Germinal center (tissue), 1 donor: ENCODE results near the gene SIRT3.
A peak's percentile ranks its signal among the peaks of the same experiment; 100 is the strongest.

Experiments used
- DNase-seq: peaks from one replicate; pipeline ENCODE4 v3.0.0; 2012; ENCODE audit warnings: mixed read lengths, low spot score

Gene SIRT3

DNA sequence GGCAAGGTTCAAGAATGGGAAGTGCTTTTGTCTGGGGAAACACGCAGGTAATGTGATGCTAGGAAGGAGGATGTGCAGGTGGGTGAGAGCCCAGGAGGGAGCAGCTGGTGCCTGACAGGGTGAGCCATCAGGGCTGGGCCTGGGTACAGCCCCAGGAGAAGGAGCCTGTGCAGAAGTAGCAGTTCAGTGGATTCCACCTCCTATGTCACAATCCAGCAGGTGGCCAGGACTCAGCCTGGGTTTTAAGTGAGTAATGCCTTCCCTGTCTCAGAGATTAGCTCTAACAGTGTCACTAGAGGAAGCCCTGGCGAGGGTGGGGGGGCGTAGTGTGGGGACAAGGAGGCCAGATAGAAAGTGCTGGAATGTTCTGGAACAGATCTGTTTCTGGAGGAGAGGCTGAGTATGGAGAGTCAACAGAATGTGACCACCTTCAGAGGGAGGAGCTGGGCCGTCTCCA lies 20.5 kb downstream of the SIRT3 start:
- no peak for DNase-seq

DNA sequence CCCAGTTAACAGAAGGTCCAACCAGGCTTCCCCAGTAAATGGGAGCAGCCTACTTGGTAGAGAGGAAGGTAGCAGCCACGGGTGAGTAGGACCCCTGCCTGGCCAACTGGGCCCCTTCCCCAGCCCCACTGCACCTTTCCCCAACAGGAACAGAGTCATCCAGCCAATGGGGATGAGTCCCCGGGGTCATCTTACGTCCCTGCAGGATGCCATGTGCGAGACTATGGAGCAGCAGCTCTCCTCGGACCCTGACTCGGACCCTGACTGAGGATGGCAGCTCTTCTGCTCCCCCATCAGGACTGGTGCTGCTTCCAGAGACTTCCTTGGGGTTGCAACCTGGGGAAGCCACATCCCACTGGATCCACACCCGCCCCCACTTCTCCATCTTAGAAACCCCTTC lies 22.1 kb downstream of the SIRT3 start:
- no peak for DNase-seq

DNA sequence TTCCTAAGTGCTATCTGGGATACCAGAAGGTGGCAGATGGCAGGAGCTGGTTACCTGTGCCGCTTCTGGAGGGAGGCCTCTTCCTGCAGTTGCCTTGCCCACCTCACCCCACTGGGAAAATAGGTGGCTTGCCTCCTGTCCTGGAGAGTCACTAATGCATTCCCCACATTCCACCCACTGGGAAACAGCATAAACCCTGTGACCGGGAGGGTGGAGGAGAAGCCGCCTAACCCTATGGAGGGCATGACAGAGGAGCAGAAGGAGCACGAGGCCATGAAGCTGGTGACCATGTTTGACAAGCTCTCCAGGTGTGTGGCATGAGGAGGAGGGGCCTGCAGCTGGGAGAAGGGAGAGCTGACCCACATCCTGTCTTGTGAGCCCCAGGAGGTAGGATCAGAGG lies 23.0 kb downstream of the SIRT3 start:
- no peak for DNase-seq

DNA sequence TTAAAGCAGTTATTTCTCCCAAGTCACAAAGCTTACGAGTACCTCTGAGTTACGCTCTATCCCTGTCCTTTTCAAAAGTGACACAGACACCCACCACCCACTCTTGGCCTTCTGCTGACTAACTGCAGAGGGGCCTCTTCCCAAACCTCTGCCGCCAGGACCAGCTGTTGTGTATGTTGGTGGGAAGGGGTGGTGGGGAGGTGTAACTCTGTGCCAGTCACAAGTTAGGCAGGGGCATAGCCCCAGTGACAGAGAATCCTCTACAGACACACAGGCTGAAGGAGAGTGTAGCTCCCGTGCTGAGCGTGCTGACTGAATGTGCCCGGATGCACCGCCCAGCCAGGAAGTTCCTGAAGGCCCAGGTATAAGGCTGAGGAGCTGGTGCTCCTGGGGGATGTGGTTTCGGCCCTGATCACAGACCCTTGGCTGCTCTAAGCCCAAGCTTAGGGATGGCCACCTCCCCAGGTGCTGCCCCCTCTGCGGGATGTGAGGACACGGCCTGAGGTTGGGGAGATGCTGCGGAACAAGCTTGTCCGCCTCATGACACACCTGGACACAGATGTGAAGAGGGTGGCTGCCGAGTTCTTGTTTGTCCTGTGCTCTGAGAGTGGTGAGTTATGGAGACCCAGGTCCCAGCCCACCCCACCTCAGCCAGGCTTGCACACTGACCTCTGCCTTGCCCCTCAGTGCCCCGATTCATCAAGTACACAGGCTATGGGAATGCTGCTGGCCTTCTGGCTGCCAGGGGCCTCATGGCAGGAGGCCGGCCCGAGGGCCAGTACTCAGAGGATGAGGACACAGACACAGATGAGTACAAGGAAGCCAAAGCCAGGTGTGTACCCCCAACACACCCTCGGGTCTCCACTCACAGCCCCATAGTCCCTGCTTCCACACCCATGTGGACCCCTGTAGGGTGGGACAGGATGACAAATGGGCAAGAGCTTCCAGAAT lies 23.7 kb downstream of the SIRT3 start:
- DNase-seq, result no peak

DNA sequence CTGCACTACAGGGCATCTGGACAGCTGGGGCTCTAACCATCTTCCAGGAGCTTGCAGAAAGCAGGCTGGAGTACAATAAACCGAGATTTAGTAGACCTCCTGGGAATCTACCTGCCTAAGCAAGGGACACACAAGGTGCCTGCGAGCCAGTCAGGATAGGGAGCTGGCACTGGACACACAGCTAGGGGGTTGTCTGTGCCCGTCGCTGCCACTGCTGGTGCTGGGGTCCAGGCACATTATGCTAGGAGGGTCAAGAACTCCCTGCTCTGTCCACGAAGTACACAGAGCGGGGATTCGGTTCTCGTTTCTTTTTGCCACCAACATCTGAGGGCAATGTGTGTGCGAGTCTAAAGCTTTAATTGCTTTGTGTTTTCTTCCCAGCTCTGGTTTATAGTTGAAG lies 24.4 kb downstream of the SIRT3 start:
- no peak for DNase-seq

DNA sequence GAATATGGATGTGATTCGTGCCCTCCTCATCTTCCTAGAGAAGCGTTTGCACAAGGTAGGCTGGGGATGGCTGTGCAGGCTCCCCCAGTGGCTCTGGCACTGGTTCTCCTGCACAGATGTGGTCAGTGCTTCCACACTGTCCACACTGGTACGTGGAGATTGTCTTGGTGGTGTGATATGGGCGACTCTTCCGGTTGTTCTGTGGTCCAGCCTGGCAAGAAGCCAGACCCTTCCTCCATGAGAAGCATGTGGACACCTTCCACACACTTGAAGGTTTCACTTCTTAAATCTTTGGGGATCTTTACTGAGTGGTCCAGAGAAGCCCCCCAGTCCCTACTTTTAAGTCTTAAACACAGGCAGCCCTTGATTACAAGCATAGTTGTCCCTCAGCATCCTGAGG lies 24.8 kb downstream of the SIRT3 start:
- DNase-seq, result no peak

DNA sequence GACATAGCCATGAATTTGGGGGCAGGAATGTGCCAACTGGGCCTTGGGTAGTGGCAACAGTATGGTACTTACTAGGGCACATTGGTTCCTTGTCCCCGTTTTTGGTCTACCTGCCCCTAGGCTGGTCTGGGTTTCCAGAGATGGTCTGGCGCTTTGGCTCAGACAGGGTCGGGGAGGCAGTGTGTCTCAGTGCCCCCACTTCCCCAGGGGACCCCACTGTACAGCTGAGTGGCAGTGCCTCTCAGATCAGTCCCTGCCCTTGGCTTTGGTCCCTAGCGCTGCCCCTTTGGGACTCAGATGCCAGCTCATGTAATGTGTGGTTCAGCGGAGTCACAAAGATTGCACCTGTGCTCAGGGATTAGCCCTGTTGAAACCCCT lies 25.4 kb downstream of the SIRT3 start:
- DNase-seq, result no peak

DNA sequence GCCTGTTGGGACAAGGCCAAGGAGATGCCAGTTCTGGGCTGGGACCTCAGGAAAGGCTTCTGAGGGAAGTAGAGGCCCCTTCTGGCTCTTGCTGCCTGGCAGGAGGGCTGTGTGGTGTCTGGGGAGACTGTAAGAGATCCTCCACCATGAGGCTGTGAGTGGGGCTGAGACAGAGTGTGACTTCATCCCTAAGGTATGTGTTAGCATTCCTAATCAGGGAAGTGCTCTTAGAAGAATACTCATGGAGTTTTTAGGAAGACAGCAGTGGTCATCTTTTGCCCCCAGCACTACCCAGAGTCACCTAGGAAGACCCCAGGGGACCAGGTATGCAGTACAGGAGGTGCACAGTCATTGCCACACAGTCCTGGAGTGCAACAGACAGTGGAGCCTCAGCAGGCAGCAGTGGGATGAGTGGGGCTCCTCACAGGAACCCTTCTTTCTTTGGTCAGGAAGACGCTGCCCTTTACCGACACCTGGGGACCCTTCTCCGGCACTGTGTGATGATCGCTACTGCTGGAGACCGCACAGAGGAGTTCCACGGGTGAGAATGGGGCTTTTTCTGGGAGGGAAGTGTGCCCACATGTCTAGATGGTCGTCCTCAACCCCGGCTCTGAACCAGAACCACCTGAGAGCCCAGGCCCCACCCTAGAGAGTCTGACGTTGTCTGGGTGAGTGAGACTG lies 25.9 kb downstream of the SIRT3 start:
- DNase-seq, result no peak

DNA sequence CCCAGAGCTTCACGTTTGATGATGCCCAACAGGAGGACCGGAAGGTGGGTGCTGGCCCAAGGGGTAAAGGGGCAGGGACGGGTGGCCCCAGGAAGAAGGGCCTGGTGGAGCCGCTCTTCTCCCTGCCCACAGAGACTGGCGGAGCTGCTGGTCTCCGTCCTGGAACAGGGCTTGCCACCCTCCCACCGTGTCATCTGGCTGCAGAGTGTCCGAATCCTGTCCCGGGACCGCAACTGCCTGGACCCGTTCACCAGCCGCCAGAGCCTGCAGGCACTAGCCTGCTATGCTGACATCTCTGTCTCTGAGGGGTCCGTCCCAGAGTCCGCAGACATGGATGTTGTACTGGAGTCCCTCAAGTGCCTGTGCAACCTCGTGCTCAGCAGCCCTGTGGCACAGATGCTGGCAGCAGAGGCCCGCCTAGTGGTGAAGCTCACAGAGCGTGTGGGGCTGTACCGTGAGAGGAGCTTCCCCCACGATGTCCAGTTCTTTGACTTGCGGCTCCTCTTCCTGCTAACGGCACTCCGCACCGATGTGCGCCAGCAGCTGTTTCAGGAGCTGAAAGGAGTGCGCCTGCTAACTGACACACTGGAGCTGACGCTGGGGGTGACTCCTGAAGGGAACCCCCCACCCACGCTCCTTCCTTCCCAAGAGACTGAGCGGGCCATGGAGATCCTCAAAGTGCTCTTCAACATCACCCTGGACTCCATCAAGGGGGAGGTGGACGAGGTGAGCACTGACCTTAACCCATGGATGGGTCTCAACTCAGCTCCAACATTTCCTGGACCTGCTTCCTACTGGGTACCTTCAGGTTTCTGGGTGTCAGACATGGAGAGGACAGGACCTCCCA lies 26.6 kb downstream of the SIRT3 start:
- DNase-seq, result no peak

DNA sequence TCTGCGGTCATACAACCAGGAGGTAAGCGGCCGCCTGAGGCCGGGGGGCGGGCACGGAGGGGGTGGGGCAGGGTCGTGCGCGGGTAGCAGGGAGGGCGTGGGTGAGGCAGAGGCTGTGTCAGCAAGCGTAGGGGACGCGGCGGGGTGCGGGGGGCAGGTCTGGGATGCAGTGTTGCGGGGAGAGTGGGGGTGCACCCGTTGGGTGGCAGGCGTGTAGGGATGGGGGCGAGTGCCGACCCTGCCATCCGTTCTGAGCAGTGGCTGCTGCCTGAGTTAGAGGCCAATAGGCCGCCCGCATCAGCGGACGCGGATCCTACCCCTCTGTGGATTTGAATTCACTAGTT lies 27.3 kb downstream of the SIRT3 start:
- DNase-seq, result no peak

DNA sequence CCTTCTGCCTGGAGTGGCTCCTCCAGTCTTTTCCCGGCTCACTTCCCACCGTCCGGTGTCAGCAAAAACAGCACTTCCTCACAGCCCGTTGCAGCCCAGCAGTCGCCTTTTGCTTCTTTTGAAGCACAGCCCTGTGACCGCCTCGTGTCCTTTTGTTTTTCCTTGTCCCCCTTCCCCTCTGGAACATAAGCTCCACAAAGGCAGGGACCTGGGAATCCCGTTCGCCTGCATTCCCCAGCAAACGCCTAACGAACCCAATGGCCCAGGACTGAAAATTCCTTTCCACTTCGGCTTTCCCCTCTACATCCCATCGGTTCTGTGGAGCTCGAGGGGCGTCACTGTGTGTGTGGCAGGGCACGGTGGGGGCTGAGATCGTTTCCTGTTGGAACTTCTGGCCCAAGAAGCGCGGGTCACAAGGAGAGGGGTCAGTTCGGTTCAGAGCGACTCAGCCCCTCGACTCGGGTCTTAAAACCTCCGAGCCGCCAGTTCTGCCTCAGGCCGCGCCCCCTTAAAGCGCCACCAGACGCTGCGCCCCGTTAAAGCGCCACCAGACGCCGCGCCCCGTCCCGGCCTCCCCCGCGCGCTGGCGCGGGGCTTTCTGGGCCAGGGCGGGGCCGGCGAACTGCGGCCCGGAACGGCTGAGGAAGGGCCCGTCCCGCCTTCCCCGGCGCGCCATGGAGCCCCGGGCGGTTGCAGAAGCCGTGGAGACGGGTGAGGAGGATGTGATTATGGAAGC lies 27.8 kb downstream of the SIRT3 start:
- peak; percentile 90 for DNase-seq

DNA sequence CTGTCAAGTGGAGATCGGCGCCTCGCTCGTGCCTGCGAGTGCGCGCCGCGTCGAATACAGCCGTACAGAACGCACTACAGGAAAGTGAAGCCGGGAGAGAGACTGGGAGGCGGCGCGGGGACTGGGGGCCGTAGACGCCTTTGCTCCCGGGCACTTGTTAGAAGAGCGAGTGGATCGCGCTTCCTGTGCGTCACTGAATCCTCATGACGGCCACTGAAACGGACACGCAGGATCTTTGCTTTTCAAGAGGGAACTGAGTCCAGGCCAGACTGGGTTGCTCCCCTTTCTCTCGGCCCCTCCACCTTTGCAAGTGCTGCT lies 28.3 kb downstream of the SIRT3 start:
- DNase-seq, result no peak

DNA sequence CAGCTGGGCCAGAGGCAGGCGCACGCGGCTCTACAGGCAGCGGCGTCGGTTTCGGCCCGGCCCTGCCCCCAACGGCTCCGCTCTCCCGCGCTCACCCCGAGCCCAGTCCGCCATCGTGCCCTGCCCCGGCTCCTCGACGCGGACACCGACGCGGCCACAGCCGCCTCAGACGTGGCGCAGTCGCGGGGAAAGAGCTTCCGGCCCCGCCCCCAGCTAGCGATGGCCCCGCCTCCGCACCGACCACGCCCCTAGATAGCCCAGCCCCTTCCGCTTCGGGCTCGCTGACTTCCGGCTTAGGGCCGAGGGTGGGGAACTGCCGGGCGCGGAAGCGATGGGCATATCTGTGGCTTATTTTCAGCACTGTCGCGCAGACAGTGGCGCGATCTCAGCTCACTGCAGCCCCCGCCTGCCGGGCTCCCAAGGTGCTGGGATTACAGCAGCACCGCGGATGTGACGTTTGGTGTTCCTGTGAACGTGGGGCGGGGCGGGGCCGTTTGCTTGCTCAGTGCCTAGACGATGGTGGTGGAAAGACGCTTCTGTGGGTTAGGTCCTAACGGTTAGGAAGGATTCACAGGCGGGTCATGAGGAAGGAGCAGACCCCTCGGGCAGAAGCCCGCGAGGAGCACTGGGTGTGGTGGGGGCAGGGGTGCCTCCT lies 28.8 kb downstream of the SIRT3 start, which contains the start of the genes BET1L and RIC8A:
BET1L (minus strand) TSS at position 192 of the 655 bp plus-strand sequence; CDS start at position 114, 78 bp downstream.
RIC8A (plus strand) TSS at position 501 of the 655 bp plus-strand sequence. CDS start 1,147 bp downstream, outside the sequence.
- peak; percentile 97 for DNase-seq

DNA sequence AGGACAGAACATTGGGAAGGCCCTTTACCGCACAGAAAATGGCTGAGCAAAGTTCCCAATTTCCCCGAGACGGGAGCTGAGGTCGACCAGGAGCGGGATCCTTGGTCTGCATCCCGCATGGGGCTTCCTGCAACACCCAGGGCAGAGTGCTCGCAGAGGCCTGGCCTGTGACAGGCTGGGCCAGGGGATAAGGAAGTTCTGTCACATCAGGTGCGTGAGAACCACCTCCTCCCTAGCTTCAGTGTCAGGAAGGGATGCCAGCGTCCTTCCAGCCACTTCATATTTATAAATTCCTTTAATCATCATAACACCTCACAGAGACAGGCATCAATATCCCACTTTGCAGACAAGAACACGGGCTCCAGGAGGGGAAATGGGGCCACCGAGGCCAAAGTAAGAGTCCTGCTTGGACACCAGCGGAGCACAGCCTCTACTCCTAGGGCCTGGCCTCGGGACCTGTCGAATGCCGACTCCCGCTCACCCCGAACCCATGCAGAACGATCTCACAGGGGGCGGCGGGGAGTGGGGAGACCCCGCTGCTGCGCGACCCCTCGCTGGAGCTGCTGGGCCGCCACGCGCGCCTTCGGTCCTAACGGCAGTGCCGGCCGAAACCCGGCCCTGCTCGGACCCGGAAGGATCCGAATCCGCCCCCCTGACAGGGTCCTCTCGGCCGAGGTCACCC lies 29.5 kb downstream of the SIRT3 start:
- peak; percentile 26 for DNase-seq

DNA sequence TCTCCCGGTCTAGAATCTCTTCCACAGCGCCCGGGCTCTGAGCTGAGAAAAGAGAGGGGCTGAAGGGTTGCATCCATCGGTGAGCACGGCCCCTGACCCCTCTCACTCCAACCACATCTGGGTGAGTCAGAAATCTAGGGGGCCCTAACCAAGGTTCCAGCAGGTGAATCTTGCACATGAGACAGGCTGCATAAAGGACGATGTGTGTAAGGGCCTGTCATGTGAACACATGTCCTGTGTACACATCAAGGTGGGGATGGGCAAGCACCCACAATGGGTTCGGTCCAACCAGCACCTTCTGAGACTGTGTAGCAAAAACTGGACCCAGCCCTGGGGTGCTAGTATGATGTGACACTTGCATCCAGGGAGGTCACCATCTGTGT lies 30.1 kb downstream of the SIRT3 start:
- DNase-seq, result no peak

DNA sequence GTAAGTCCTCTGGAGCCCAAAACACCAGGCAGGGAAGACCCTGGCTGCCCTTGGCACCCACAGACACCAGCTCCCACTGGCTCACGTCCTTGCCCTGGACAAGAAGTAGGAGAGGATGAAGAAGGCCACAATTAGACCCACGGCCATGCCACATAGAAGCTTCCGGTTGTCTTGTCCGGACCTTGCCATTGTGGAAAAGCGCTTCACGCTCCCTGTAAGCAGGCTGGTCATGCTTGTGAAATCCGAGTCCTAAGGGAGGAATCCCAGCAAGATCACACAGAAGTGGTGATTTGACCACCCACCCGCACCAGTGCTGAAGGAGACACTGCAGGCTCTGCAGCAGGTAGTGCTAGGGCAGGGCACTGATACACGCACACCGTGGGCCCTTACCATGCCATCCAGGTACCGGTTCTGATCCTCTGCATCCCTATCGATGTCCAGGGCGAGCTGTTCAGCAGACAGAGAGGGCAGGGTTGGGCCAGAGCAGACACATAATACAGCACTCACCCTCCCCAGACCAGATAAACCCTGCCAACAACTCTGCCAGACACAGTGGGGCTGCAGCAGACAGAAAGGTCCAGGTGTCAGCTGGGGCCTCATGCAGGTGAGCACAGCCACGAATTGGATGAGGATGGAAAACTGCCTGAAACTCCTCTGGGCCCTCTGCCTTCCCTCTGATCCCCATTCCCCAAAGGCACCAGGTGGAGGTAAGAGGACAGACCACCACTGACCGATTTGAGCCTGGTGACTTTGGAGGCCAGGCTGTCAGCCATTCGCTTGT lies 30.7 kb downstream of the SIRT3 start:
- no peak for DNase-seq

DNA sequence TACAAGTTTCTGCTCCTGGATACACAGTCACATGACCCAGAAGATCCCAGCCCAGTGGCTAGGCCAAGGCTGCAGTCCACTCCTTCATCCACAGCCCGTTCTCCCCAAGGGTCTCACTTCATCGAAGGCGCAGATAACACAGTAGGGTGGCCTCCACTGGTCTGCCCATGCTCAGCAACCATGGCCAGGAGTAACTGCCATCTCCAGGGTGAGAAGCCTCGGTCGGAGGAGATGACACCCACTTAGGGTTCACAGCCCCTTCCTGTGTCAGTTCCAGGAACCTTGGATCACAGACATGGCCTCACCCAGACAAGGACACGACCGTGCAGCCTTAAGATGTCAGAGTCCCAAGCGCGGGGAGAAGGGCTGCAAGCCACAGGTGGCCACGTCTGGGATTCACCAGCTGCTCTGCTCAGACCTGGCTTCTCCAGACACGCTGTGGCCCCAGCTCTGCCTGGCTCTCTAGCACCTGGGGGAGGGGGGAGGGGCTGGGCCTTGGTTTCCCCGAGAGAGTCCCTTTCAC lies 31.5 kb downstream of the SIRT3 start:
- DNase-seq, result no peak

DNA sequence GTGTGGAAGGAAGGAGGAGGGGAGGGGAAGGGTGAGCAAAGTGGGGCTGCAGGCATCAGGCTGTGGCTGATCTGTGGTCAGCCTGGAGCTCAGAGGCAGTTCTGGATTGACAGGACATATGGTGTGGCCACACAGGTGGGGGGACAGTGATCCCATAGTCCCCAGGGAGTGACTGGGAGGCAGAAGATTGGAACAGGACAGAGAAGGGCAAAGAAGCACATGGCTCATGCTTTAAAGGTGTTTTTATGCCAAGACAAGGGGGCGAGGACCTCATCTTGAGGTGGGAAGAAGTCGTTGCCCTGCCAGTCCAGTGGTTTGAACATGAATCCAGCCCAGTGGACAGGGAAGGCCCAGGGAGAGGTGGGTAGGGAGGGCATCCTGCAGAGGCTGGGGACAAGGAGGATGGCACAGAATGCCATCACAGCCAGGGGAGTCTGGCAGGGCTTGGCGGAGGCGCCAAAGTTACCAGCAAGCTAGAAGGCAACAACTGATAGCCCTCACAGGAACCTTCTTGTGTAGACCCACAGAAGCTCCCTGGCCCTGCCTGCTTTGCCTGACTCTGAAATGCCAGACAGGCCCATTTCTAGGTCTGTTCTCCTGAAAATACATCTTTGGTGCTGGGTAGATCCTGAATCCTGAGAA lies 32.1 kb downstream of the SIRT3 start:
- no peak for DNase-seq
